Stomach (tissue), 9 donors: ENCODE data around the gene TLE2. TPM values are rescaled to one million over a fixed set of nuclear protein-coding genes. Genes with fewer than 3 reads are reported as not detected.
"Not testable (repeated sequence)": the region's sequence is repeated elsewhere in the genome, so short reads cannot be mapped to it uniquely, and the experiment has no call there.

Experiments
- DNase-seq, 2 donors: peaks; one replicate each; pipeline versions ENCODE4 v3.0.0 to v3.0.0-alpha.2; 2013 to 2019
- H3K27ac ChIP-seq, 5 donors: fragments of 200-600 bp in 4 of 5; sonication (generic) in 4 of 5; one replicate each; pipeline ENCODE4 v1.5.1; 2013 to 2019; ENCODE audit warnings: mild to moderate bottlenecking in 1 of 5, moderate library complexity in 1 of 5
- H3K27me3 ChIP-seq, 3 donors: fragments of 200-600 bp; sonication (generic); one replicate each; pipeline ENCODE4 v1.5.1; 2017 to 2019; ENCODE audit warnings: mixed run types in 1 of 3
- H3K36me3 ChIP-seq, 4 donors: fragments of 200-600 bp; sonication (generic); 1 replicate in 3 of 4; 2 replicates in 1 of 4; pipeline ENCODE4 v1.5.1; 2016 to 2019
- H3K4me1 ChIP-seq, 4 donors: fragments of 200-600 bp; sonication (generic); one replicate each; pipeline ENCODE4 v1.5.1; 2016 to 2019
- H3K4me3 ChIP-seq, 4 donors: fragments of 200-600 bp; sonication (generic) in 3 of 4; one replicate each; pipeline ENCODE4 v1.5.1; 2016 to 2019; ENCODE audit warnings: mild to moderate bottlenecking in 1 of 4
- H3K9me3 ChIP-seq, 4 donors: fragments of 200-600 bp; sonication (generic); one replicate each; pipeline ENCODE4 v1.5.1; 2016 to 2019
- CTCF ChIP-seq, 7 experiments: fragments of 450-650 bp in 4 of 7; fragments of 200-600 bp in 3 of 7; sonication (generic) in 3 of 7; IDR thresholded peaks; one replicate each; pipeline ENCODE4 v1.5.1; 2016 to 2019; ENCODE audit warnings: antibody characterized with exemption in 7 of 7, control low read depth in 2 of 7, mild to moderate bottlenecking in 1 of 7
- EP300 ChIP-seq: sonication (generic); formaldehyde crosslinking; IDR thresholded peaks from one replicate; pipeline ENCODE4 v1.6.1; 2017; ENCODE audit warnings: antibody characterized with exemption
- POLR2A ChIP-seq, 4 donors: fragments of 450-650 bp; IDR thresholded peaks; one replicate each; pipeline ENCODE4 v1.6.1; 2016; ENCODE audit warnings: antibody characterized with exemption in 4 of 4, control low read depth in 2 of 4, mild to moderate bottlenecking in 1 of 4, moderate library complexity in 1 of 4
- POLR2AphosphoS5 ChIP-seq, 3 donors: sonication (generic); formaldehyde crosslinking; IDR thresholded peaks; one replicate each; pipeline ENCODE4 v1.6.1; 2016; ENCODE audit warnings: antibody characterized with exemption in 3 of 3
- WGBS, 5 donors: extraction: QIAGEN DNeasy Blood & Tissue Kit in 3 of 5; methylation state at CpG; one replicate each; pipeline versions ENCODE4 v1.1.5 to v1.1.7; 2013 to 2018; 5-methylcytosine and 5-hydroxymethylcytosine counted together
- intact Hi-C: fragments of 100-400 bp; cut with DNase I; formaldehyde crosslinking; loops from one replicate; pipeline ENCODE4 v1.15.1; 2023; ENCODE audit warnings: low total_unique reads
- polyA plus RNA-seq, 3 donors: library from polyadenylated mRNA; stranded (reverse); fragments of 200-250 nt; gene quantifications; one replicate each; pipeline ENCODE4 v1.2.3, GENCODE V29; 2013
- total RNA-seq, 5 donors: library from RNA; depleted of rRNA; stranded (reverse); fragments of >200 nt; gene quantifications; one replicate each; pipeline versions ENCODE4 v1.1.0 to v1.2.3, GENCODE V29; 2014 to 2016
- donor health status: healthy with polysubstance abuse.
- donor health status: Bipolar disorder and iron deficiency.
- donor health status: healthy.

Gene TLE2
- total and polyA plus RNA-seq, 8 donors, result 13.8 to 92.9 (median 23.8) TPM

- H3K27me3 ChIP-seq, result peaks cover 0 to 13% (median 0%) of the 10 kb centered on the region in 3 donors
- no peaks in the 10 kb centered on the region for H3K9me3 ChIP-seq
- peaks cover 12 to 35% (median 24%) of the 10 kb centered on the region in 4 donors for H3K4me1 ChIP-seq
- H3K4me3 ChIP-seq, result no peak overlapping the region
- TF ChIP-seq POLR2AphosphoS5 (IDR thresholded peaks at IDR 0.05), result no peak
- TF ChIP-seq CTCF (IDR thresholded peaks at IDR 0.05), result no peak
- TF ChIP-seq EP300, result no peak
- TF ChIP-seq POLR2A (IDR thresholded peaks at IDR 0.05), result no peak
- H3K36me3 ChIP-seq, result no peaks in the 10 kb centered on the region
- intact Hi-C loops, result no loop called here
- no peak overlapping the region for H3K27ac ChIP-seq
- 63 to 81% (median 72%) methylated on average over 17 of the region's 17 CpGs for WGBS, 5 donors
- DNase-seq, result peak in 1 of 2 donors; percentile 47
Measured at GRCh38 chr19:3039641-3040077, 10.6 kb upstream of the TLE2 start.

GRCh38 chr19:3039125-3039524 lies 10.0 kb upstream of the TLE2 start:
- WGBS, 5 donors, result 81 to 86% (median 83%) methylated on average over 5 of the region's 5 CpGs

GRCh38 chr19:3038214-3038613 lies 9.1 kb upstream of the TLE2 start:
- Histone ChIP-seq H3K4me1 (peaks cover 18 to 48% (median 33%) of the 10 kb centered on the region in 4 donors), H3K9me3 (no peaks in the 10 kb centered on the region), H3K27ac (no peak overlapping the region), H3K27me3 (peaks cover 0 to 13% (median 0%) of the 10 kb centered on the region in 3 donors), H3K36me3 (no peaks in the 10 kb centered on the region), H3K4me3 (no peak overlapping the region)
- WGBS, 5 donors, result 69 to 87% (median 81%) methylated on average over 5 of the region's 5 CpGs
- no peak for DNase-seq
- intact Hi-C loops, result no loop called here
- no peak for TF ChIP-seq EP300
- no peak for TF ChIP-seq CTCF (IDR thresholded peaks at IDR 0.05)

More at GRCh38 chr19:3039125-3039524, 10.0 kb upstream of the TLE2 start:
- no peak for TF ChIP-seq CTCF (IDR thresholded peaks at IDR 0.05)
- TF ChIP-seq EP300, result no peak
- TF ChIP-seq POLR2AphosphoS5 (IDR thresholded peaks at IDR 0.05), result no peak
- TF ChIP-seq POLR2A (IDR thresholded peaks at IDR 0.05), result no peak
- Histone ChIP-seq H3K4me3 (no peak overlapping the region), H3K27ac (no peak overlapping the region), H3K36me3 (no peaks in the 10 kb centered on the region), H3K4me1 (peaks cover 17 to 41% (median 30%) of the 10 kb centered on the region in 4 donors), H3K27me3 (peaks cover 0 to 13% (median 0%) of the 10 kb centered on the region in 3 donors), H3K9me3 (no peaks in the 10 kb centered on the region)
- intact Hi-C loops, result no loop called here
- DNase-seq, result no peak

- H3K4me3 ChIP-seq, result peak overlapping the region in 1 of 4 donors; percentile 56
- peak overlapping the region; percentile 79 to 95 (median 94) for H3K27ac ChIP-seq
- H3K9me3 ChIP-seq, H3K27me3 ChIP-seq, DNase-seq, intact Hi-C loops, H3K36me3 ChIP-seq: not testable (repeated sequence)
- 63 to 68% (median 65%) methylated on average over 14 of the region's 14 CpGs for WGBS, 5 donors
- H3K4me1 ChIP-seq, result peaks cover 18 to 40% (median 29%) of the 10 kb centered on the region in 4 donors
Measured at GRCh38 chr19:3036977-3037544, 8.0 kb upstream of the TLE2 start.
